ENCODE results near the gene MMP3. TPM values are rescaled to one million over a fixed set of nuclear protein-coding genes. Genes with fewer than 3 reads are reported as not detected.

MMP3 gene
- total RNA-seq, 4 donors from 2014 or later: 0.48 to 4.8 (median 1.1) TPM

DNA sequence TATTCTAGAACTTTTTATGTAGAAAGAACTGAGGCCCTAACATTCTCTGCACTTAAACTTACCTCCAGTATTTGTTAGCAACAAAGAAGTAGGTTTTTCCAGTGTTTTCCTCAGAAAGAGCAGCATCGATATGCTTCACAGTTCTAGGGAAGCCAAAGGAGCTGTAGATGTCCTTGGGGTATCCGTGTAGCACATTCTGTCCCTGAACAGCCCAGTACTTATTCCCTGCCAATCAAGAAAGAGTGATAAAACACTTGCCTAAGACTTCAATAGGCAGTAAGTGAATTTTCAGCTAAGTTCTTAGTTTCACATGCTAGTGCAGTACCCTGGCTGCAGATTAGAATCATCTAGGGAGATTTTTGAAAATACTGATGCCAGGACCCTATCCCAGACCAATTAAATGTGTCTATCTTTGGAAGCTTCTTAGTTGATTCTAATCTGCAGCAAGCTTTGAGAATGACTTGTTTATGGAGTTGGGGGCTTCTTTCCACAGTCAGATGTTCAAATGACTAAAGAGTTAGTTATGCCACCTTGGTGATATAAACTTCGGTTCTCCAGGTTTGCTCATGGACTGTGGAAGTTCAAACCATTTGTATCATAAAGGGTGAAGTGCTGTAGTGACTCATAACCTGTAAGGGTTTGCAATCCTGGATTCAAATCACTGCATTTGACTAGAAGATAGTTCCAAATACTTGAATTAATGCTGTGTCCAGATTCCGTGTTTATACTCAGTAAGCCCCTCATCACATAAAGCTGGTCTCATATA, 52.0 kb downstream of the MMP3 start:
- no peaks in the 10 kb centered on the region for H3K27me3 ChIP-seq
- intact Hi-C loops (cut with DNase I; ENCODE audit: low total_unique reads): no loop called here
- no peaks in the 10 kb centered on the region for H3K36me3 ChIP-seq
- no peak overlapping the region for H3K27ac ChIP-seq
- no peak for TF ChIP-seq POLR2AphosphoS5 (IDR thresholded peaks at IDR 0.05)
- no peak for TF ChIP-seq EP300 (IDR thresholded peaks at IDR 0.05; ENCODE audit: low read depth)
- TF ChIP-seq, protein P1, sequence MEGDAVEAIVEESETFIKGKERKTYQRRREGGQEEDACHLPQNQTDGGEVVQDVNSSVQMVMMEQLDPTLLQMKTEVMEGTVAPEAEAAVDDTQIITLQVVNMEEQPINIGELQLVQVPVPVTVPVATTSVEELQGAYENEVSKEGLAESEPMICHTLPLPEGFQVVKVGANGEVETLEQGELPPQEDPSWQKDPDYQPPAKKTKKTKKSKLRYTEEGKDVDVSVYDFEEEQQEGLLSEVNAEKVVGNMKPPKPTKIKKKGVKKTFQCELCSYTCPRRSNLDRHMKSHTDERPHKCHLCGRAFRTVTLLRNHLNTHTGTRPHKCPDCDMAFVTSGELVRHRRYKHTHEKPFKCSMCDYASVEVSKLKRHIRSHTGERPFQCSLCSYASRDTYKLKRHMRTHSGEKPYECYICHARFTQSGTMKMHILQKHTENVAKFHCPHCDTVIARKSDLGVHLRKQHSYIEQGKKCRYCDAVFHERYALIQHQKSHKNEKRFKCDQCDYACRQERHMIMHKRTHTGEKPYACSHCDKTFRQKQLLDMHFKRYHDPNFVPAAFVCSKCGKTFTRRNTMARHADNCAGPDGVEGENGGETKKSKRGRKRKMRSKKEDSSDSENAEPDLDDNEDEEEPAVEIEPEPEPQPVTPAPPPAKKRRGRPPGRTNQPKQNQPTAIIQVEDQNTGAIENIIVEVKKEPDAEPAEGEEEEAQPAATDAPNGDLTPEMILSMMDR (IDR thresholded peaks at IDR 0.05): no peak
- TF ChIP-seq POLR2A (IDR thresholded peaks at IDR 0.05): no peak
- WGBS, 2 donors (ENCODE audit: low coverage in 1 of 2): 69 to 80% methylated on average over 1 to 4 of the region's 4 CpGs
- DNase-seq: no peak
- in situ Hi-C loops (cut with MboI; ENCODE audit: low pct_ligation_motif_present in 1 of 4, low pct_unique_long_range_greater_than_20kb in 1 of 4, low sequenced_read_pairs in 3 of 4): no loop called here
- H3K4me3 ChIP-seq: no peak overlapping the region
- H3K4me1 ChIP-seq: peaks cover 0 to 11% (median 8%) of the 10 kb centered on the region in 4 donors
- H3K9me3 ChIP-seq: no peaks in the 10 kb centered on the region

DNA sequence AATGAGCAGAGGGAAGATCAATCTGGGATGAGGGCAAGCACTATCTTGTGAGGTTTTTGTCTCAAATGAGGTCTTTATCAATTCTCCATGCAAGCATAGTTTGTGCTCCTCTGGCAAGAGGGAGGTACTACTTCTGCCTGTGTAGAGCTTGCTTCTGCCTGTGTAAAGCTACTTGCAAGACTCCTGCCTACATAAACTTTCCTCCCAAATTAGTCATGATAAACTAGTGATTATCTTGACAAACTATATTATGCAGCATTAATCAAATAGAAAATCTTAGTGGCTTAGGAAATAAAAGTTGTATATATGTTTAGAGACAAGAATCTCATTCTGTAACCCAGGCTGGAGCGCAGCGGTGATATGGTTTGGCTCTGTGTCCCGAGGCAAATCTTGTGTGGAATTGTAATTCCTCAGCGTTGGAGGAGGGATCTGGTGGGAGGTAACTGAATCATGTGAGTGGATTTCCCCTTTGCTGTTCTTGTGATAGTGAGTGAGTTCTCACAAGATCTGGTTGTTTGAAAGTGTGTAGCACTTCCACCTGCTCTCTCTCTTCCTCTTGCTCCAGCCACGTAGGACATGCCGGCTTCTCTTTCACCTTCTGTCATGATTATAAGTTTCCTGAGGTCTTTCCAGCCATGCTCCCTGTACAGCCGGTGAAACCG, 54.9 kb downstream of the MMP3 start:
- H3K9me3 ChIP-seq: no peaks in the 10 kb centered on the region
- no peaks in the 10 kb centered on the region for H3K27me3 ChIP-seq
- TF ChIP-seq POLR2AphosphoS5 (IDR thresholded peaks at IDR 0.05) (no peak), POLR2A (IDR thresholded peaks at IDR 0.05) (no peak), EP300 (IDR thresholded peaks at IDR 0.05; ENCODE audit: low read depth) (no peak)
- TF ChIP-seq, protein P1 (IDR thresholded peaks at IDR 0.05): no peak
- no peak for DNase-seq
- H3K36me3 ChIP-seq: no peaks in the 10 kb centered on the region
- no peaks in the 10 kb centered on the region for H3K4me1 ChIP-seq
- intact Hi-C loops (cut with DNase I; ENCODE audit: low total_unique reads): loop anchor here (5.0 kb wide), 1 partner anchor 1306 kb away; no protein-coding TSS in a partner anchor
- WGBS, 2 donors (ENCODE audit: low coverage in 1 of 2): 64 to 71% methylated on average over 8 of the region's 8 CpGs
- in situ Hi-C loops (cut with MboI; ENCODE audit: low pct_ligation_motif_present in 1 of 4, low pct_unique_long_range_greater_than_20kb in 1 of 4, low sequenced_read_pairs in 3 of 4): no loop called here
- no peak overlapping the region for H3K27ac ChIP-seq
- no peak overlapping the region for H3K4me3 ChIP-seq

Other genes starting within 250 kb of the MMP3 start
- not detected for gene MMP20, start 218.3 kb downstream of the MMP3 start, total RNA-seq
- under 1 TPM in 1 of 4 donors, not detected in 3; 0.27 TPM for gene MMP27, start 137.8 kb downstream of the MMP3 start, total RNA-seq
- not detected for gene MMP8, start 118.7 kb downstream of the MMP3 start, total RNA-seq
- gene MMP10, start 63.0 kb downstream of the MMP3 start, total RNA-seq: under 1 TPM in 1 of 4 donors, not detected in 3; 0.48 TPM
- gene MMP1, start 45.4 kb downstream of the MMP3 start, total RNA-seq: under 1 TPM in 1 of 4 donors, not detected in 3; 0.48 TPM
- gene MMP12, start 31.4 kb upstream of the MMP3 start, total RNA-seq: 1 to 10 TPM in 1 of 4 donors, under 1 TPM in 1, not detected in 2; 0.55 to 4.9 TPM
- gene MMP13, start 112.1 kb upstream of the MMP3 start, total RNA-seq: not detected
- gene DCUN1D5, start 248.6 kb upstream of the MMP3 start, total RNA-seq: 10 to 100 TPM in 3 of 4 donors, 1 to 10 TPM in 1; 4.5 to 48.8 (median 24.4) TPM

All from transverse colon (tissue), 4 donors.